ENCODE data around the gene TTYH3. TPM values are rescaled to one million over a fixed set of nuclear protein-coding genes. Genes with fewer than 3 reads are reported as not detected.

TTYH3 gene
- total RNA-seq, 1 experiment from 2014 or later: 122 TPM

DNA sequence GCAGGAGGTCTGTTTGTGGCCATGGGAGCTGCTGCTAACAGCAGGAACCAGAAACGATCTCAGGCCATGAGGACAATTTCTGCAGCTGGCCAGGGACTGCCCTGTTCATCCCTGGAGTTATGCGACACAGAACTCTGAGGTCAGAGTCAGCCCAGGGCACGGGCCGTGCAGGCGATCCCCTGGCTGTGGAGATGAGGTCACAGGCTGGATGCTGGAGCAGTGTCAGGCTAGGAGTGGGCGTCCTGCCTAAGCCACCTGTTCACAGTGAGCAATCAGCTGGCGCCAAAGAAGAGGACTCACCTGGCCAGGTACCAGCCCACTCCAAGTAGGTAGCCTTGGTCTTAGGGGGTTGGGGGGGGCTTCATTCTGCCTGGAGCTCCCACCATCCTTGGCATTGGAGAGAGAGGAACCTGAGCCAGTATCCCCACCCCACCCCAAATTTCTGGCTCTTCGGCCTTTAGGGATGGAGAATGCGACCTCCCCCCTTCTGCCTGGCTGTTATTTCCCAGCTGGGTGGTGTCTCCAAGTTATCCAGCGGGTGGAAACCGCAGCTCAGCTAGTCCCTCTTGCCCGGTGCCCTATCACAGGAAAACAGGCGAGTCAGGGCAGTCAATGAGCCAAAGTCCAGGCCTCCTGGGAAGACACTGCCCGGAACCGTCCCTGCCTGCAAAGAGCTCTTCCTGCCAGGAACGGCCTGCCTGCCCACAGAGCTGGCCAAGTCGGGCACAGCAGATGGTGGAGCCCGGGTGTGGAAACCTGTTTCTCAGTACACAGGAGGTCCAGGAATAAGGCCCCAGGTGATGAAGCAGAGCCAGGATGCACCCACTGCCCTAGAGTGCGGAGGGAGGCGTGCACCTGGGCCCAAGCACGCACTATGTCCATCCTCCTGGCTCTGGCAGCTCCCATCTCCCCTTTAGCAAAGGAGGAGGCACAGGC lies 1.8 kb upstream of the TTYH3 start:
- no CpG with 5 or more reads among the region's 21 CpGs for WGBS (ENCODE audit: extremely low coverage, insufficient read length, low lambda C conversion rate)
- no peak overlapping the region for H3K4me3 Mint-ChIP-seq
- H3T11ph ChIP-seq (ENCODE audit: low read length): no peak overlapping the region
- H2BK20ac ChIP-seq (ENCODE audit: low read depth, low read length, poor library complexity, severe bottlenecking): no peak overlapping the region
- 0 out of 7 replicates have a peak overlapping the region, but pooled peaks of 1 of the 3 experiments have one; percentile 55 for H3K27ac Mint-ChIP-seq
- no peak overlapping the region for H3K4me2 ChIP-seq (ENCODE audit: insufficient read depth, insufficient read length, low read length)
- no peak overlapping the region for H2BK5ac ChIP-seq (ENCODE audit: insufficient read length, low read length)
- H3K79me2 ChIP-seq (ENCODE audit: insufficient read depth, low read length): peaks cover 23% of the 10 kb centered on the region; the same call in 1 of the 2 replicates
- no peak overlapping the region for H2AK5ac ChIP-seq (ENCODE audit: insufficient read length, low read length)
- peaks cover 14 to 19% of the 10 kb centered on the region in 2 experiments for H3K4me1 Mint-ChIP-seq
- no peak overlapping the region for H4K8ac ChIP-seq (replicated peaks; ENCODE audit: insufficient read length, low read depth, low read length)
- H4K91ac ChIP-seq (ENCODE audit: insufficient read length, low read depth, low read length): no peak overlapping the region
- H3K79me1 ChIP-seq (ENCODE audit: insufficient read depth, low read depth, low read length, poor library complexity, severe bottlenecking): peaks cover 4% of the 10 kb centered on the region
- TF ChIP-seq, protein P1, sequence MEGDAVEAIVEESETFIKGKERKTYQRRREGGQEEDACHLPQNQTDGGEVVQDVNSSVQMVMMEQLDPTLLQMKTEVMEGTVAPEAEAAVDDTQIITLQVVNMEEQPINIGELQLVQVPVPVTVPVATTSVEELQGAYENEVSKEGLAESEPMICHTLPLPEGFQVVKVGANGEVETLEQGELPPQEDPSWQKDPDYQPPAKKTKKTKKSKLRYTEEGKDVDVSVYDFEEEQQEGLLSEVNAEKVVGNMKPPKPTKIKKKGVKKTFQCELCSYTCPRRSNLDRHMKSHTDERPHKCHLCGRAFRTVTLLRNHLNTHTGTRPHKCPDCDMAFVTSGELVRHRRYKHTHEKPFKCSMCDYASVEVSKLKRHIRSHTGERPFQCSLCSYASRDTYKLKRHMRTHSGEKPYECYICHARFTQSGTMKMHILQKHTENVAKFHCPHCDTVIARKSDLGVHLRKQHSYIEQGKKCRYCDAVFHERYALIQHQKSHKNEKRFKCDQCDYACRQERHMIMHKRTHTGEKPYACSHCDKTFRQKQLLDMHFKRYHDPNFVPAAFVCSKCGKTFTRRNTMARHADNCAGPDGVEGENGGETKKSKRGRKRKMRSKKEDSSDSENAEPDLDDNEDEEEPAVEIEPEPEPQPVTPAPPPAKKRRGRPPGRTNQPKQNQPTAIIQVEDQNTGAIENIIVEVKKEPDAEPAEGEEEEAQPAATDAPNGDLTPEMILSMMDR (conservative IDR thresholded peaks at IDR 0.05): no peak
- DNase-seq: no peak
- no peaks in the 10 kb centered on the region for H3K9me3 ChIP-seq (ENCODE audit: control insufficient read depth, low read depth, low read length)
- H4K5ac ChIP-seq (ENCODE audit: insufficient read length, low read depth, low read length): no peak overlapping the region
- no peaks in the 10 kb centered on the region for H3K9me3 Mint-ChIP-seq
- H2BK12ac ChIP-seq (ENCODE audit: insufficient read length, low read depth, low read length): no peak overlapping the region
- H3K4ac ChIP-seq (ENCODE audit: low read depth, low read length): no peak overlapping the region
- H3K9ac ChIP-seq (ENCODE audit: extremely low read depth, insufficient read length, low read length): no peak overlapping the region
- H2AFZ ChIP-seq (ENCODE audit: low read length): no peak overlapping the region
- H3K18ac ChIP-seq (ENCODE audit: insufficient read length, low read depth, low read length): no peak overlapping the region
- no peak overlapping the region for H3K56ac ChIP-seq (ENCODE audit: insufficient read length, low read depth, low read length)
- H3K23me2 ChIP-seq (ENCODE audit: insufficient read length, low read depth, low read length, poor library complexity, severe bottlenecking): peaks cover 18% of the 10 kb centered on the region
- H3K36me3 Mint-ChIP-seq (ENCODE audit: insufficient read depth in 1 of 3, low read depth in 3 of 3): peaks cover 0 to under 1% (median 0%) of the 10 kb centered on the region in 3 experiments; a peak in 3 of 7 replicates
- no peak overlapping the region for H3K23ac ChIP-seq (ENCODE audit: insufficient read length, low read depth, low read length)
- H3K4me1 ChIP-seq (ENCODE audit: insufficient read depth, low read length): no peaks in the 10 kb centered on the region
- H3K27me3 ChIP-seq (ENCODE audit: insufficient read depth, low read length): no peaks in the 10 kb centered on the region
- H2BK15ac ChIP-seq (ENCODE audit: low read depth, low read length): no peak overlapping the region
- H3K27ac ChIP-seq (ENCODE audit: insufficient read length, low read depth, low read length): no peak overlapping the region
- H3K14ac ChIP-seq (ENCODE audit: insufficient read depth, low read length): no peak overlapping the region; the same call in 1 of the 2 replicates
- no peaks in the 10 kb centered on the region; the same call in 1 of the 2 replicates for H3K27me3 Mint-ChIP-seq (ENCODE audit: low read depth)
- H4K20me1 ChIP-seq (ENCODE audit: control insufficient read depth, insufficient read depth, insufficient read length): no peaks in the 10 kb centered on the region
- H2BK120ac ChIP-seq (ENCODE audit: low read depth, low read length, poor library complexity, severe bottlenecking): no peak overlapping the region
